22Rv1 (cell line): Measurements from ENCODE around the gene OR4C16.

Source experiments
- CTCF ChIP-seq: fragments of 450-650 bp; IDR thresholded peaks from 2 replicates; pipeline ENCODE4 v1.5.1; 2017; ENCODE audit warnings: mild to moderate bottlenecking
- ZFX ChIP-seq: fragments of 450-650 bp; IDR thresholded peaks from 2 replicates; pipeline ENCODE4 v1.6.1; 2017; ENCODE audit warnings: antibody characterized with exemption, borderline replicate concordance

DNA sequence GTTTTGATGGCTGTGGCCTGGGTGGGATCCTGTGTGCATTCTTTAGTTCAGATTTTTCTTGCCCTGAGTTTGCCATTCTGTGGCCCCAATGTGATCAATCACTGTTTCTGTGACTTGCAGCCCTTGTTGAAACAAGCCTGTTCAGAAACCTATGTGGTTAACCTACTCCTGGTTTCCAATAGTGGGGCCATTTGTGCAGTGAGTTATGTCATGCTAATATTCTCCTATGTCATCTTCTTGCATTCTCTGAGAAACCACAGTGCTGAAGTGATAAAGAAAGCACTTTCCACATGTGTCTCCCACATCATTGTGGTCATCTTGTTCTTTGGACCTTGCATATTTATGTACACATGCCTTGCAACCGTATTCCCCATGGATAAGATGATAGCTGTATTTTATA lies 620 bp downstream of the OR4C16 start:
- TF ChIP-seq CTCF (no peak), ZFX (no peak)
